ENCODE measurements around the gene TXK. TPM values are rescaled to one million over a fixed set of nuclear protein-coding genes. Genes with fewer than 3 reads are reported as not detected.

TXK gene
- total RNA-seq, 1 experiment from 2014 or later = 0.70 TPM

DNA sequence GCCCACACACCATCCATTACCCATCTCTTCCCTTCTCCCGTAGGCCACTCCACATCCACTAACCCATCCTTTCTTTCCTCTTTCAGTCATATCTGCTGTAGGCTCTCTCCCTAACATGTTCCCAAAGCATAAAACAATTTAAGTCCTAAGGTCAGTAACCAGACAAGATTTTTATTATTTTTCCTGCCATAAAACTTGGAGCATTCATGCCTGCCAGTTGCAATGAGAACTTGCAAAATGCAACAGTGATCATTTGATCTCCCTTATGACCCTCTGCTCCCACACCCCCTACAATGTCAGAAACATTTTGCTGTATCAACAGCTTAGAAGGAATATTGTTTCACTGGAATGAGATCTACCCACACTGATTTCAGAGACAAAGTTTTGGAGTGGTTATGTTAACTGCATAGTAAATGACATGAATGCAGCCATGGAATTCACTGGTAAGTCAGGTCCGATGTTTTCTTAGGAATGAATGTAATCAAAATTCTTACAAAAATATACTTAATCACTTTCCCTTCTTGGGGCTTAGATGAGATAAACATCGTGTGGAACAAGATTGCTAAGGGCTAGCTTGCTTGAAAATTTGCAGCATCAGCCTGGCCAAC lies 111.8 kb downstream of the TXK start:
- peaks cover 7% of the 10 kb centered on the region for H3K36me3 Mint-ChIP-seq
- CTCF ChIA-PET = no interaction called here
- H3K27ac Mint-ChIP-seq = no peak overlapping the region
- TF ChIP-seq MYBL2 (CRISPR knock-in tag; IDR thresholded peaks at IDR 0.05) (no peak), RORB (CRISPR knock-in tag; IDR thresholded peaks at IDR 0.05) (no peak)
- TF ChIP-seq, protein P1, sequence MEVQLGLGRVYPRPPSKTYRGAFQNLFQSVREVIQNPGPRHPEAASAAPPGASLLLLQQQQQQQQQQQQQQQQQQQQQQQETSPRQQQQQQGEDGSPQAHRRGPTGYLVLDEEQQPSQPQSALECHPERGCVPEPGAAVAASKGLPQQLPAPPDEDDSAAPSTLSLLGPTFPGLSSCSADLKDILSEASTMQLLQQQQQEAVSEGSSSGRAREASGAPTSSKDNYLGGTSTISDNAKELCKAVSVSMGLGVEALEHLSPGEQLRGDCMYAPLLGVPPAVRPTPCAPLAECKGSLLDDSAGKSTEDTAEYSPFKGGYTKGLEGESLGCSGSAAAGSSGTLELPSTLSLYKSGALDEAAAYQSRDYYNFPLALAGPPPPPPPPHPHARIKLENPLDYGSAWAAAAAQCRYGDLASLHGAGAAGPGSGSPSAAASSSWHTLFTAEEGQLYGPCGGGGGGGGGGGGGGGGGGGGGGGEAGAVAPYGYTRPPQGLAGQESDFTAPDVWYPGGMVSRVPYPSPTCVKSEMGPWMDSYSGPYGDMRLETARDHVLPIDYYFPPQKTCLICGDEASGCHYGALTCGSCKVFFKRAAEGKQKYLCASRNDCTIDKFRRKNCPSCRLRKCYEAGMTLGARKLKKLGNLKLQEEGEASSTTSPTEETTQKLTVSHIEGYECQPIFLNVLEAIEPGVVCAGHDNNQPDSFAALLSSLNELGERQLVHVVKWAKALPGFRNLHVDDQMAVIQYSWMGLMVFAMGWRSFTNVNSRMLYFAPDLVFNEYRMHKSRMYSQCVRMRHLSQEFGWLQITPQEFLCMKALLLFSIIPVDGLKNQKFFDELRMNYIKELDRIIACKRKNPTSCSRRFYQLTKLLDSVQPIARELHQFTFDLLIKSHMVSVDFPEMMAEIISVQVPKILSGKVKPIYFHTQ (CRISPR knock-in tag; IDR thresholded peaks at IDR 0.05) = no peak
- POLR2A ChIA-PET = no interaction called here
- no peaks in the 10 kb centered on the region for H3K9me3 Mint-ChIP-seq
- H3K4me1 Mint-ChIP-seq = peaks cover 3% of the 10 kb centered on the region
- no peak overlapping the region for H3K4me3 Mint-ChIP-seq
- H3K27me3 Mint-ChIP-seq (ENCODE audit: low read depth) = peaks cover 14% of the 10 kb centered on the region
- ATAC-seq (no peak), DNase-seq (ENCODE audit: low spot score) (no peak)

DNA sequence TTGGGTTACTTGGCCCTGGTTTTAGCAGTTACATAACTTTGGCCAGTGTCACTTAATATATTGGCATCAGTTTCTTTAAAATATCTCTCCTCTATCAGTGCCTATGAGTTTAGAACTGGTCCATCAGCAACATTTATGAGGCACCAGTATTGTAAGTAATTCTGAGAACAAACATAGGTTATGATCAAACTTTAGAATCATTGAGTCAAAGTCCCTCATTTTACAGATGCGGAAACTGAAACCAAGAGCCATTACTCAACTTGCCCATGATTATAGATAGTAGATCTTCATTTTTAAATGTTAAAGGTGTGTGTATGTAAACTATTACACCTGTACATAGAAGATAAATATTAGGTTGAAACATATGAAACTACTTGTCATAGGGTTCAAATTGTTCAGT lies 113.0 kb downstream of the TXK start:
- Mint-ChIP-seq H3K36me3 (peaks cover 4% of the 10 kb centered on the region), H3K4me1 (peaks cover 4% of the 10 kb centered on the region), H3K27me3 (ENCODE audit: low read depth) (peaks cover 14% of the 10 kb centered on the region), H3K9me3 (no peaks in the 10 kb centered on the region), H3K27ac (no peak overlapping the region), H3K4me3 (no peak overlapping the region)
- ATAC-seq (no peak), DNase-seq (ENCODE audit: low spot score) (no peak)
- ChIA-PET POLR2A (no interaction called here), CTCF (no interaction called here)
- TF ChIP-seq, protein P2, sequence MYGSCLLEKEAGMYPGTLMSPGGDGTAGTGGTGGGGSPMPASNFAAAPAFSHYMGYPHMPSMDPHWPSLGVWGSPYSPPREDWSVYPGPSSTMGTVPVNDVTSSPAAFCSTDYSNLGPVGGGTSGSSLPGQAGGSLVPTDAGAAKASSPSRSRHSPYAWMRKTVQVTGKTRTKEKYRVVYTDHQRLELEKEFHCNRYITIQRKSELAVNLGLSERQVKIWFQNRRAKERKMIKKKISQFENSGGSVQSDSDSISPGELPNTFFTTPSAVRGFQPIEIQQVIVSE (CRISPR knock-in tag; IDR thresholded peaks at IDR 0.05; ENCODE audit: borderline replicate concordance) = no peak
- TF ChIP-seq ESRRA (CRISPR knock-in tag; IDR thresholded peaks at IDR 0.05; ENCODE audit: borderline replicate concordance) (no peak), ZNF317 (CRISPR knock-in tag; IDR thresholded peaks at IDR 0.05; ENCODE audit: borderline replicate concordance, low read depth) (no peak), SP1 (CRISPR knock-in tag; conservative IDR thresholded peaks at IDR 0.05) (no peak), GRHL2 (CRISPR knock-in tag; IDR thresholded peaks at IDR 0.05; ENCODE audit: insufficient replicate concordance, severe bottlenecking) (no peak)
- TF ChIP-seq, protein P3, sequence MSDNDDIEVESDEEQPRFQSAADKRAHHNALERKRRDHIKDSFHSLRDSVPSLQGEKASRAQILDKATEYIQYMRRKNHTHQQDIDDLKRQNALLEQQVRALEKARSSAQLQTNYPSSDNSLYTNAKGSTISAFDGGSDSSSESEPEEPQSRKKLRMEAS (CRISPR knock-in tag; IDR thresholded peaks at IDR 0.05) = no peak
- TF ChIP-seq, protein P4, sequence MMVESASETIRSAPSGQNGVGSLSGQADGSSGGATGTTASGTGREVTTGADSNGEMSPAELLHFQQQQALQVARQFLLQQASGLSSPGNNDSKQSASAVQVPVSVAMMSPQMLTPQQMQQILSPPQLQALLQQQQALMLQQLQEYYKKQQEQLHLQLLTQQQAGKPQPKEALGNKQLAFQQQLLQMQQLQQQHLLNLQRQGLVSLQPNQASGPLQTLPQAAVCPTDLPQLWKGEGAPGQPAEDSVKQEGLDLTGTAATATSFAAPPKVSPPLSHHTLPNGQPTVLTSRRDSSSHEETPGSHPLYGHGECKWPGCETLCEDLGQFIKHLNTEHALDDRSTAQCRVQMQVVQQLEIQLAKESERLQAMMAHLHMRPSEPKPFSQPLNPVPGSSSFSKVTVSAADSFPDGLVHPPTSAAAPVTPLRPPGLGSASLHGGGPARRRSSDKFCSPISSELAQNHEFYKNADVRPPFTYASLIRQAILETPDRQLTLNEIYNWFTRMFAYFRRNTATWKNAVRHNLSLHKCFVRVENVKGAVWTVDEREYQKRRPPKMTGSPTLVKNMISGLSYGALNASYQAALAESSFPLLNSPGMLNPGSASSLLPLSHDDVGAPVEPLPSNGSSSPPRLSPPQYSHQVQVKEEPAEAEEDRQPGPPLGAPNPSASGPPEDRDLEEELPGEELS (CRISPR knock-in tag; IDR thresholded peaks at IDR 0.05) = no peak
- TF ChIP-seq, protein P5, sequence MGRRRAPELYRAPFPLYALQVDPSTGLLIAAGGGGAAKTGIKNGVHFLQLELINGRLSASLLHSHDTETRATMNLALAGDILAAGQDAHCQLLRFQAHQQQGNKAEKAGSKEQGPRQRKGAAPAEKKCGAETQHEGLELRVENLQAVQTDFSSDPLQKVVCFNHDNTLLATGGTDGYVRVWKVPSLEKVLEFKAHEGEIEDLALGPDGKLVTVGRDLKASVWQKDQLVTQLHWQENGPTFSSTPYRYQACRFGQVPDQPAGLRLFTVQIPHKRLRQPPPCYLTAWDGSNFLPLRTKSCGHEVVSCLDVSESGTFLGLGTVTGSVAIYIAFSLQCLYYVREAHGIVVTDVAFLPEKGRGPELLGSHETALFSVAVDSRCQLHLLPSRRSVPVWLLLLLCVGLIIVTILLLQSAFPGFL (CRISPR knock-in tag; IDR thresholded peaks at IDR 0.05; ENCODE audit: borderline replicate concordance) = no peak

DNA sequence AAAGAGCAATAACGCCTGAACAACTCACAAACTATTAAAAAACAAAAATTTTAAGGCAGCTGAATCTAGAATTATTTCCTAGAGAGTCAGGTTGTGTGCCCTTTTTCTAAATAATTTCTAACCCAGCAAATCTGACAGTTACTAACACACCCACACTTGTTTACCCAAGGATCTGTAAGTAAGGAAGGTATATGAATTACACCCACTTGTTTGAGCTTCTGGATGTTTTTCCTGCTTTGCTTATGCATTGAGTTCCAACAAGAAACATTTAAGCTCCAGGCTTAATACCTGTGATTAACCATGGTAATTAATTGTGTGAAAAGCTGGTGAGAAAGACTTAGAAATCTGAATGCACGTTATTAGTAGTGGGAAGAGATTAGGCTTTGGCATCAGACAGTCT lies 115.9 kb downstream of the TXK start:
- peaks cover 17% of the 10 kb centered on the region for H3K27me3 Mint-ChIP-seq (ENCODE audit: low read depth)
- H3K36me3 Mint-ChIP-seq = peaks cover 9% of the 10 kb centered on the region
- H3K4me3 Mint-ChIP-seq = no peak overlapping the region
- ChIA-PET POLR2A (no interaction called here), CTCF (interaction anchor here (1.1 to 1.9 kb wide), 3 partner anchors 16 to 182 kb away, joined by 3 to 5 read pairs (median 4); no protein-coding TSS in a partner anchor)
- H3K9me3 Mint-ChIP-seq = peaks cover 8% of the 10 kb centered on the region
- H3K4me1 Mint-ChIP-seq = peaks cover 9% of the 10 kb centered on the region
- no peak for ATAC-seq
- DNase-seq (ENCODE audit: low spot score) = no peak
- no peak overlapping the region for H3K27ac Mint-ChIP-seq
- TF ChIP-seq, protein P6, sequence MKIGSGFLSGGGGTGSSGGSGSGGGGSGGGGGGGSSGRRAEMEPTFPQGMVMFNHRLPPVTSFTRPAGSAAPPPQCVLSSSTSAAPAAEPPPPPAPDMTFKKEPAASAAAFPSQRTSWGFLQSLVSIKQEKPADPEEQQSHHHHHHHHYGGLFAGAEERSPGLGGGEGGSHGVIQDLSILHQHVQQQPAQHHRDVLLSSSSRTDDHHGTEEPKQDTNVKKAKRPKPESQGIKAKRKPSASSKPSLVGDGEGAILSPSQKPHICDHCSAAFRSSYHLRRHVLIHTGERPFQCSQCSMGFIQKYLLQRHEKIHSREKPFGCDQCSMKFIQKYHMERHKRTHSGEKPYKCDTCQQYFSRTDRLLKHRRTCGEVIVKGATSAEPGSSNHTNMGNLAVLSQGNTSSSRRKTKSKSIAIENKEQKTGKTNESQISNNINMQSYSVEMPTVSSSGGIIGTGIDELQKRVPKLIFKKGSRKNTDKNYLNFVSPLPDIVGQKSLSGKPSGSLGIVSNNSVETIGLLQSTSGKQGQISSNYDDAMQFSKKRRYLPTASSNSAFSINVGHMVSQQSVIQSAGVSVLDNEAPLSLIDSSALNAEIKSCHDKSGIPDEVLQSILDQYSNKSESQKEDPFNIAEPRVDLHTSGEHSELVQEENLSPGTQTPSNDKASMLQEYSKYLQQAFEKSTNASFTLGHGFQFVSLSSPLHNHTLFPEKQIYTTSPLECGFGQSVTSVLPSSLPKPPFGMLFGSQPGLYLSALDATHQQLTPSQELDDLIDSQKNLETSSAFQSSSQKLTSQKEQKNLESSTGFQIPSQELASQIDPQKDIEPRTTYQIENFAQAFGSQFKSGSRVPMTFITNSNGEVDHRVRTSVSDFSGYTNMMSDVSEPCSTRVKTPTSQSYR (CRISPR knock-in tag; IDR thresholded peaks at IDR 0.05) = no peak
- no peak for TF ChIP-seq FOXJ3 (CRISPR knock-in tag; IDR thresholded peaks at IDR 0.05; ENCODE audit: borderline replicate concordance)
- TF ChIP-seq ETV6 (CRISPR knock-in tag; IDR thresholded peaks at IDR 0.05) = no peak
- no peak for TF ChIP-seq NR3C1 (CRISPR knock-in tag; conservative IDR thresholded peaks at IDR 0.05; ENCODE audit: low read depth)
- TF ChIP-seq CREM (CRISPR knock-in tag; IDR thresholded peaks at IDR 0.05) = no peak
- no peak for TF ChIP-seq NR2C2 (CRISPR knock-in tag; IDR thresholded peaks at IDR 0.05)
- no peak for TF ChIP-seq ELF4 (CRISPR knock-in tag; IDR thresholded peaks at IDR 0.05; ENCODE audit: low read depth)
- no peak for TF ChIP-seq TCF7 (CRISPR knock-in tag; IDR thresholded peaks at IDR 0.05; ENCODE audit: low read depth)
- no peak for TF ChIP-seq ZNF423 (CRISPR knock-in tag; IDR thresholded peaks at IDR 0.05)
- no peak for TF ChIP-seq NFATC4 (CRISPR knock-in tag; IDR thresholded peaks at IDR 0.05)
- TF ChIP-seq, protein P7, sequence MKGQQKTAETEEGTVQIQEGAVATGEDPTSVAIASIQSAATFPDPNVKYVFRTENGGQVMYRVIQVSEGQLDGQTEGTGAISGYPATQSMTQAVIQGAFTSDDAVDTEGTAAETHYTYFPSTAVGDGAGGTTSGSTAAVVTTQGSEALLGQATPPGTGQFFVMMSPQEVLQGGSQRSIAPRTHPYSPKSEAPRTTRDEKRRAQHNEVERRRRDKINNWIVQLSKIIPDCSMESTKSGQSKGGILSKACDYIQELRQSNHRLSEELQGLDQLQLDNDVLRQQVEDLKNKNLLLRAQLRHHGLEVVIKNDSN (CRISPR knock-in tag; IDR thresholded peaks at IDR 0.05) = no peak
- no peak for TF ChIP-seq ATF1 (CRISPR knock-in tag; IDR thresholded peaks at IDR 0.05)
